GM21825 (cell line): ENCODE measurements around the gene TYW1.
A peak's percentile ranks its signal among the peaks of the same experiment; 100 is the strongest.
"Not testable (repeated sequence)": the region's sequence is repeated elsewhere in the genome, so short reads cannot be mapped to it uniquely, and the experiment has no call there.

Experiments
- ATAC-seq: cut with Tn5 transposase; IDR thresholded peaks from one replicate; pipeline ENCODE4 v1.9.1; 2021; ENCODE audit warnings: mild to moderate bottlenecking, moderate library complexity; ENCODE audit not compliant: unreplicated experiment

Gene TYW1, protein sequence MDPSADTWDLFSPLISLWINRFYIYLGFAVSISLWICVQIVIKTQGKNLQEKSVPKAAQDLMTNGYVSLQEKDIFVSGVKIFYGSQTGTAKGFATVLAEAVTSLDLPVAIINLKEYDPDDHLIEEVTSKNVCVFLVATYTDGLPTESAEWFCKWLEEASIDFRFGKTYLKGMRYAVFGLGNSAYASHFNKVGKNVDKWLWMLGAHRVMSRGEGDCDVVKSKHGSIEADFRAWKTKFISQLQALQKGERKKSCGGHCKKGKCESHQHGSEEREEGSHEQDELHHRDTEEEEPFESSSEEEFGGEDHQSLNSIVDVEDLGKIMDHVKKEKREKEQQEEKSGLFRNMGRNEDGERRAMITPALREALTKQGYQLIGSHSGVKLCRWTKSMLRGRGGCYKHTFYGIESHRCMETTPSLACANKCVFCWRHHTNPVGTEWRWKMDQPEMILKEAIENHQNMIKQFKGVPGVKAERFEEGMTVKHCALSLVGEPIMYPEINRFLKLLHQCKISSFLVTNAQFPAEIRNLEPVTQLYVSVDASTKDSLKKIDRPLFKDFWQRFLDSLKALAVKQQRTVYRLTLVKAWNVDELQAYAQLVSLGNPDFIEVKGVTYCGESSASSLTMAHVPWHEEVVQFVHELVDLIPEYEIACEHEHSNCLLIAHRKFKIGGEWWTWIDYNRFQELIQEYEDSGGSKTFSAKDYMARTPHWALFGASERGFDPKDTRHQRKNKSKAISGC

DNA sequence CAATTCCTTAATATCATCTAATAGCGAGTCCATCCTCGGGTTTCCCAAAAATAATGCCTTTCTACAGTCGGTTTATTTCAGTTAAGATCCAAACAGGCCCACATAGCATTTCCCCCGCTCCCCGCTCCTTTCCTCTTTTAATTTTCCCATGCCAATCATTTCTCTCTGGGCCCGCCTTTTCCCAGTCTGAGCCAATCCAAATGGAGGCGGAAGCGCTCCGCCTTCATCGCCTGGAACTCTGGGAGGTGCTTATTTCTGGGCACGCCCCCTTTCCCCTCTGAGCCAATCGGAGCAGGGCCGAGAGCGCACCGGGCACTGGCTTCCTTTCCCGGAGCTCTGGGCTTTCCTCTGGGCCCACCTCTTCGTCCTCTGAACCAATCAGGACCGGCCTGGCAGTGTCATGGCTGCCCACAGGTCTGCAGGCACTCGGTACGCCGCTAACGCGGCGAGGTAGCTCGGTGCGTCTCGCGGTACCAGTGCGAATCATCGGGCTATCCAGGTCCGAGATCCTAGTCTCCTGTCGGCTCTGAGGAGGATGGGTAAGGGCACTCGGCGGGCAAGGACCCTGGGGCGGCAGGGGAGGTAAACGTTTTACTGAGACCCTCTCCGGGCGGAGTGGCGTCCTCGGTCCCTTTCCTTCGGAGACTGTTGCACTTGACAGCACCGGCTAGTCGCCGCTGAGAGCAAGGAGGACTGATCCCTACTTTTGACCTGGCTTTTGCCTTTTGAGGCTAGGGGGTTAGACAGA is at the start of gene TYW1:
TYW1 (plus strand) TSS at position 390 of the 748 bp plus-strand sequence; CDS start at position 536, 146 bp downstream.
- peak; percentile 88 for ATAC-seq

DNA sequence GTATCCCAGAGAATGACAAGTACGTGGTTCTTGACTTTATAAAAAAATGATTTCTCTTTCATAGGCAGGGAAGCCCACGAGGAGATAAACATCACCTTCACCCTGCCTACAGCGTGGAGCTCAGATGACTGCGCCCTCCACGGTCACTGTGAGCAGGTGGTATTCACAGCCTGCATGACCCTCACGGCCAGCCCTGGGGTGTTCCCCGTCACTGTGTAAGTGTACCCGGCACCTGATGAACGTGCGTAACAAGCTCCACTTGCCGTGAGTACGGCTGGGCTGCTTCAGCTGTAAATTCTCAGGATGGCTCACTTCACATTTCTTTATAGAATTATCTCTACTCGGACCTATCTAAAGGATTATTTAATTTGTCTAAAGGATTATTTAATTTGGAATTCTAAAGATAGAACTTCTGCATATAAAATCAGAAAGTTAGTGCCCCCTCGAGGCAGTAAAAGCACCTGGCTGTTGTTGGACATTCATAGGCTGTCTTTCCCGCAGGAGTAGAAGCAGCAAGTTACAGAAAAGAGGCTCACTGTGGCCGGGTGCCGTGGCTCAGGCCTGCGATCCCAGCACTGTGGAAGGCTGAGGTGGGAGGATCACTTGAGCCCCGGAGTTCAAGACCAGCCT is 48.0 kb upstream of the TYW1 start:
- no peak for ATAC-seq

DNA sequence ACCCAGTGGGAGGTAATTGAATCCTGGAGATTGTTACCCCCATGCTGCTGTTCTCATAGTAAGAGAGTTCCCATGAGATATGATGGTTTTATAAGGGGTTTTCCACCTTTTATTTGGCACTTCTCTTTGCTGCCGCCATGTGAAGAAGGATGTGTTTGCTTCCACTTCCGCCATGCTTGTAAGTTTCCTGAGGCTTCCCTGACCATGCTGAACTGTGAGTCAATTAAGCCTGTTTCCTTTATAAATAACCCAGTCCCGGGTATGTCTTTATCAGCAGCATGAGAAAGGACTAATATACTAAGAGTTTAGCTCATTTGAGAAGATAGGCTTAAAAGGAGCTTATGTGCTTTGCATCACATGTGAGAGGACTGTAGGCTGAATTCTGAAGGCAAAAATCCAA is 46.3 kb upstream of the TYW1 start:
- ATAC-seq: no peak

- ATAC-seq: no peak
Observed at GRCh38 chr7:66950763-66951162, 45.9 kb upstream of the TYW1 start.

DNA sequence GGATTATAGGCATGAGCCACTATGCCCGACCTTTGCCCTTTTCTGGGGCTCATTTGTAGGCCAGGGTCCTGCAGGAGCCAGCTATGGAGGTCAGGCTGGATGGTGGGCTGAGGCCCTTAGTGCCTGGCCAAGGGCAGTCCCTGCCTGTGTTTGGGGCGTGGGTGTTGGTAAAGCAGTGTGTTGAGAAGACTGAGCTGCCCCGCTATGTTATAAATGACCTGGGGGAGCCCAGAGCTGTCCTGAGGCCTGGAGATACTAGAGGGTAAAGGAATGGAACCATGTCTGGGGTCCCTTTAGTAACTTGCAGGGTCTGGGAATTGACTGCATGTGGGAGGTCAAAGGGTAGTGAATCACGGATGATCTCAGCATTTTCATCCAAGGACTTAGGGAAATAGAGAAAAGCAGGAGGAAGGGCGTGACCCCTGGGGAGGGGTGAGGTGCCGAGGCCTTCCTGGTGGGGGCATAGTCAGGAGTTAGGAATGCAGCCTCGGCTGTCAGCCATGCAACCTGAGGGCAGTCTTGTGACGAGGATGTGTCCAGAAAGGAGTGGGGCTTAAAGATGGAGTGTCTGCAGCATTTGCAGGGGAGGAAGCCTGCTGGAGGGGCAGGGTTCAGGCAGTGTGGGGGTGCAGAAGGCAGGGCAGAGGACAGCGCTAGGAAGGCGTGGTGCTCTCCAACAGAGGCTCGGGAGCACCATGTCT is 44.1 kb upstream of the TYW1 start:
- ATAC-seq: no peak

- ATAC-seq: no peak
Observed at GRCh38 chr7:66953044-66953427, 43.6 kb upstream of the TYW1 start.

- no peak for ATAC-seq
Observed at GRCh38 chr7:66957595-66958290, 38.9 kb upstream of the TYW1 start.

GRCh38 chr7:66958538-66959350 is 37.9 kb upstream of the TYW1 start:
- no peak for ATAC-seq

DNA sequence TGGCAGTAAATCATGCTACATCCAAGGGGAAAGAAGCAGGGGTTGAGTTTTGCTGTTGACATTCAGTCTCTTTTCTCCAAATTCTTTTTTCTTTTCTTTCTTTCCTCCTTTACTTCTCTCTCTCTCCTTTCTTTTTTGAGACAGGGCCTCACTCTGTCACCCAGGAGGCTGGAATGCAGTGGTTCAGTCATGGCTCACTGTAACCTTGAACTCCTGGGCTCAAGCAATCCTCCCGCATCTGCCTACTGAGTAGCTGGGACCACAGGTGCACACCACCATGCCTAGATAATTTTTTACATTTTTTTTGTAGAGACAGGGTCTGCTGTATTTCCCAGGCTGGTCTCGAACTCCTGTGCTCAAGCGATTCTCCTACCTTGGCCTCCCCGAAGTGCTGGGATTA is 36.4 kb upstream of the TYW1 start:
- ATAC-seq: no peak

GRCh38 chr7:66961096-66961495 is 35.5 kb upstream of the TYW1 start:
- no peak for ATAC-seq

DNA sequence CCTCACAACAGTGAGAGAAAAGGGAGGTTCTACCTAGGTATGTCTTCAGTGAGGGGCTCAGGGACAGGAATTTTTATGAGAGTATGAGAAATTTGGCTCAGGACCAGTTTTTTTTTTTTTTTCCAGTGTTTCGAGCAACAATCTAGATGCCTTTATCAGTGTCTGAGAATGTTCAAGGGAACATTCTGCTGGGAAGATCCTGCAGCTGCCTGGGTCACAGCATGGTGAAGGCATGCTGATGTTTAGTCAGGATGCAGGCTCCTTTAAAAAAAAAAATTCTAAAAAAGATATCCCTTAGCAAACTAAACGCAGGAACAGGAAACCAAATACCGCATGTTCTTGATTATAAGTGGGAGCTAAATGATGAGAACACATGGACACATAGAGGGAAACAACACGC is 32.2 kb upstream of the TYW1 start:
- no peak for ATAC-seq

GRCh38 chr7:66967029-66967428 is 29.6 kb upstream of the TYW1 start:
- no peak for ATAC-seq

DNA sequence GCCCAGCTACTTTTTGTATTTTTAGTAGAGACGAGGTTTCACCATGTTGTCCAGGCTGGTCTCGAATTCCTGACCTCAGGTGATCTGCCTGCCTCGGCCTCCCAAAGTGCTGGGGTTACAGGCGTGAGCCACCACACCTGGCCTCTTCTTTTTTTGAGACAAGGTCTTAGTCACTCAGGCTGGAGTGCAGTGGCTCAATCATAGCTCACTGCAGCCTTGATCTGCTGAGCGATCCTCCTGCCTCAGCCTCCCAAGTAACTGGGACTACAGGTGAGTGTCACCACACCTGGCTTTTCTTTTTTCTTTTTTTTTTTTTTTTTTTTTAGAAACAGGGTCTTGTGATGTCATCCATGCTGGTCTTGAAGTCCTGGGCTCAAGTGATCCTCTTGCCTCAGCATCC is 27.6 kb upstream of the TYW1 start:
- ATAC-seq: not testable (repeated sequence)

- ATAC-seq: no peak
Observed at GRCh38 chr7:66970310-66970709, 26.3 kb upstream of the TYW1 start.

DNA sequence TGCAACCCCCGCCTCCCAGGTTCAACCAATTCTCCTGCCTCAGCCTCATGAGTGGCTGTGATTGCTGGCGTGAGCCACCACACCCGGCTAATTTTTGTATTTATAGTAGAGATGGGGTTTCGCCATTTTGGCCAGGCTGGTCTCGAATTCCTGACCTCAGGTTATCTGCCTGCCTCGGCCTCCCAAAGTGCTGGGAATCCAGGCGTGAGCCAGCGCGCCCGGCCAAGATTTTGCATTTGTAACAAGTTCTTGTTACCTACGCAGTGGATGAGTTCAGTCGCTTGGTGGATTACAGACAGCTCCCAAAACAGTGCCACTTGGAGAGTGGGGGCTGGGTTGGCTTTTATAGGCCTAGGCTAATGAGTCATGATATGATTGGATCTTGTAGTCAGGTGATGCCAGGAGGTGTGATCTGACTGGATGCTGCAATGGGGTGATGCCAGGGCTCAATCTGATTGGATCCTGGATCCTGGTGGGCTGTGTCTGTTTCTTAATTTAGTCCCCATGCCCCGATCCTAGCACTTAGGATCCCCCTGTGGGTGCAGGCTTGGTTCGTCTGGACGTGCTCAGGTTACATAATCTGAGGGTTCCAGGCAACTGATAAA is 21.5 kb upstream of the TYW1 start:
- ATAC-seq: no peak

DNA sequence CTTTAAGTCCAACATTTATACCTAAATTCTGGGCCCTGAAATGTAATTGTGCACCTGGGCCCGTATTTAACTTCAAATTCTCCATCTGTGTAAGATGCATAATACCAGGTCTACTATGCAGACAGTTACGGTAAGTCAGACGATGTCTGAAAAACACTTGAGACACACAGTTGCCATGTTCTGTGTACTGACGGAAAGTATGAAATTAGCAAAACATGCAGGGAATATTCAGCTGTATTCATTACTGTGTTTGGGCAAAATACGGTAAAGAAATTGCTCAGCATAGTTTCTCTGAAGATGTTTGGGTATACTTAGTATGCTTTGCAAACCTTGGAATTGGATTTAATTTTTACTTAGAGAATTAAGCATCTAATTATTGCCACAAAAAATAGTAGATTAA is 18.3 kb upstream of the TYW1 start:
- not testable (repeated sequence) for ATAC-seq

DNA sequence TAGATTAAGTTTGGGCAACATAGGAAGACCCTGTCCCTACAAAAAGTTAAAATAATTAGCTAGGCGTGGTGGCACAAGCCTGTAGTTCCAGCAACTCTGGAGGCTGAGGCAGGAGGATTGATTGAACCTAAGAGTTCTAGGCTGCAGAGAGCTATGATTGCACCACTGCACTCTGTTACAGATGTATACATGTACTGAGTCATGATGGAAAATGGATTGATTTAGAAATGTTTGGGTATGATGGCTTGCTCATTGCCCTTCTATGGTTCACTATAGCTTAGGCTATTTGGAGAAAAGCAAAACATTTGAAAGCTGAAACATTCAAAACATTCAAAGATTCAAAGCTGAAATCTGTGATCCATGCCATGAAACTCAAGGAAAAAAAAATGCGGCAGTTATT is 17.6 kb upstream of the TYW1 start:
- ATAC-seq: not testable (repeated sequence)

DNA sequence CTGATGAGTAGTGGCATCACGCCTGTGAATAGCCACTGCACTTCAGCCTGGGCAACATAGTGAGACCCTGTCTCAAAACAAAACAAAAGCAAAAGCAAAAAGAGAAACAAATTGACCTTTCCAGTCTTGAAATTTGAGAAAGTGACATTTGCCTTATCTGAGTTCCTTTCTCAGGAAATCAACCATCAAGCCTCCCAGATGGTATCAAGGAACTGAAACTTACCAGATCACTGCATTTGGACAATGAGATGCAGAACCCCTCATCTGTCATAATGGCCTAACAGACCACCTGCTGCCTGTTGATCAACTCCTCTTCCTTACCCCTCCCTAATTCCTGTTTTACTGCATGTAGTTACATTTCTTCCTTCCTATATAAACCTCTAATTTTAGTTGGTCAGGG is 16.3 kb upstream of the TYW1 start:
- not testable (repeated sequence) for ATAC-seq

DNA sequence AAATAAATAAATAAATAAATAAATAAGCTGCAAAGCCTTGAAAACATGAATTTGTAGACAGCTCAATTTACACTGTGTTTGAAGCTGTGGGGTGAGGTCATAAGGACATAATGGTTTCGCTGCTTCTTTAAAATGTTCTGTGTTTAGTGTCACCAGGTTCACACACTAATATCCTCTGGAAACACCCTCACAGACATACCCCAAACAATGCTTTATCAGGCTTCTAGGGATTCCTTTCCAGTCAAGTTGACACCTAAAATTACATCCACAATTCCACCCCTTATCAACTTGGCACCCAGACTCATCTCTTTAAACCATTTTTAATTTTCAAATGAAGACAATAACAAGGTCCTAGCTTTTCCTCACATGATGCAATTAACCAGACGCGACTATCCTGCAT is 7.1 kb upstream of the TYW1 start:
- not testable (repeated sequence) for ATAC-seq
